ENCODE measurements around the gene KDM6A. TPM values are rescaled to one million over a fixed set of nuclear protein-coding genes. Genes with fewer than 3 reads are reported as not detected.

The KDM6A gene
- total RNA-seq, 1 experiment from 2014 or later: 42.8 TPM

GRCh38 chrX:44970709-44971108 is 97.7 kb downstream of the KDM6A start:
- no peaks in the 10 kb centered on the region for H3K27me3 Mint-ChIP-seq (ENCODE audit: low read depth)
- H2BK120ac ChIP-seq (ENCODE audit: low read depth, low read length, poor library complexity, severe bottlenecking): no peak overlapping the region

More at GRCh38 chrX:44970709-44971108, 97.7 kb downstream of the KDM6A start:
- H3K4me2 ChIP-seq (ENCODE audit: insufficient read depth, insufficient read length, low read length): no peak overlapping the region
- no peak overlapping the region for H2BK5ac ChIP-seq (ENCODE audit: insufficient read length, low read length)
- no peak overlapping the region for H4K91ac ChIP-seq (ENCODE audit: insufficient read length, low read depth, low read length)
- peaks cover 24% of the 10 kb centered on the region; the same call in 1 of the 2 replicates for H3K79me2 ChIP-seq (ENCODE audit: insufficient read depth, low read length)
- H3K4ac ChIP-seq (ENCODE audit: low read depth, low read length): no peak overlapping the region
- no peaks in the 10 kb centered on the region for H4K20me1 ChIP-seq (ENCODE audit: control insufficient read depth, insufficient read depth, insufficient read length)
- no CpG with 5 or more reads among the region's 3 CpGs for WGBS (ENCODE audit: extremely low coverage, insufficient read length, low lambda C conversion rate)
- Mint-ChIP-seq H3K4me3 (no peak overlapping the region), H3K27ac (no peak overlapping the region), H3K36me3 (ENCODE audit: insufficient read depth in 1 of 3, low read depth in 3 of 3) (peaks cover 49 to 65% (median 61%) of the 10 kb centered on the region in 3 experiments), H3K4me1 (peaks cover 4 to 7% of the 10 kb centered on the region in 2 experiments; a peak in 2 of 4 replicates), H3K9me3 (peaks cover 62 to 69% of the 10 kb centered on the region in 2 experiments)
- DNase-seq: no peak
- no peak overlapping the region for H4K5ac ChIP-seq (ENCODE audit: insufficient read length, low read depth, low read length)
- no peaks in the 10 kb centered on the region for H3K23me2 ChIP-seq (ENCODE audit: insufficient read length, low read depth, low read length, poor library complexity, severe bottlenecking)
- no peak for TF ChIP-seq CTCF (conservative IDR thresholded peaks at IDR 0.05)
- no peak overlapping the region for H3T11ph ChIP-seq (ENCODE audit: low read length)
- H3K56ac ChIP-seq (ENCODE audit: insufficient read length, low read depth, low read length): no peak overlapping the region
- H3K23ac ChIP-seq (ENCODE audit: insufficient read length, low read depth, low read length): no peak overlapping the region
- H3K9ac ChIP-seq (ENCODE audit: extremely low read depth, insufficient read length, low read length): no peak overlapping the region
- H3K18ac ChIP-seq (ENCODE audit: insufficient read length, low read depth, low read length): no peak overlapping the region
- H3K14ac ChIP-seq (ENCODE audit: insufficient read depth, low read length): no peak overlapping the region
- no peaks in the 10 kb centered on the region for H3K4me1 ChIP-seq (ENCODE audit: insufficient read depth, low read length)
- H3K79me1 ChIP-seq (ENCODE audit: insufficient read depth, low read depth, low read length, poor library complexity, severe bottlenecking): no peaks in the 10 kb centered on the region
- H3K9me3 ChIP-seq (ENCODE audit: control insufficient read depth, low read depth, low read length): no peaks in the 10 kb centered on the region
- H4K8ac ChIP-seq (replicated peaks; ENCODE audit: insufficient read length, low read depth, low read length): no peak overlapping the region
- no peak overlapping the region for H2BK15ac ChIP-seq (ENCODE audit: low read depth, low read length)
- no peak overlapping the region for H2BK12ac ChIP-seq (ENCODE audit: insufficient read length, low read depth, low read length)
- H2AK5ac ChIP-seq (ENCODE audit: insufficient read length, low read length): no peak overlapping the region
- no peaks in the 10 kb centered on the region for H3K27me3 ChIP-seq (ENCODE audit: insufficient read depth, low read length)
- H2BK20ac ChIP-seq (ENCODE audit: low read depth, low read length, poor library complexity, severe bottlenecking): no peak overlapping the region
- H3K27ac ChIP-seq (ENCODE audit: insufficient read length, low read depth, low read length): no peak overlapping the region
- H2AFZ ChIP-seq (ENCODE audit: low read length): no peak overlapping the region
